Stimulated activated CD4-positive, alpha-beta T cell treated with anti-CD3 and anti-CD28 coated beads, Interleukin-1b, Interleukin-23, amount 100 ng/mL, for 1 hour (primary cell): ENCODE measurements around the gene OR52L1.

Experiments used
- DNase-seq, 2 donors: peaks; one replicate each; pipeline ENCODE4 v3.0.0-alpha.2; 2020; ENCODE audit warnings: low read depth in 2 of 2

The OR52L1 gene

GRCh38 chr11:5940748-5941147 is 46.0 kb downstream of the OR52L1 start:
- no peak for DNase-seq

- no peak for DNase-seq
Observed at GRCh38 chr11:5938603-5938965, 48.2 kb downstream of the OR52L1 start.

- no peak for DNase-seq
Observed at GRCh38 chr11:5937868-5938602, 48.8 kb downstream of the OR52L1 start.
